Left ventricle myocardium inferior (tissue), 1 donor: ENCODE measurements around the gene PIK3R5. TPM values are rescaled to one million over a fixed set of nuclear protein-coding genes. Genes with fewer than 3 reads are reported as not detected.
"Not testable (repeated sequence)": the region's sequence is repeated elsewhere in the genome, so short reads cannot be mapped to it uniquely, and the experiment has no call there.

ENCODE experiments used
- DNase-seq: peaks from one replicate; pipeline ENCODE4 v3.0.0-alpha.2; 2020
- H3K27ac ChIP-seq: fragments of 200-600 bp; replicated peaks from 2 replicates; pipeline ENCODE4 v1.8.0; 2021
- H3K27me3 ChIP-seq: fragments of 200-600 bp; 2 replicates; pipeline ENCODE4 v1.8.0; 2021; ENCODE audit warnings: low read depth
- H3K36me3 ChIP-seq: fragments of 200-600 bp; 2 replicates; pipeline ENCODE4 v1.8.0; 2021
- H3K4me1 ChIP-seq: fragments of 200-600 bp; 2 replicates; pipeline ENCODE4 v1.8.0; 2021
- H3K4me3 ChIP-seq: fragments of 200-600 bp; 2 replicates; pipeline ENCODE4 v1.8.0; 2021; ENCODE audit warnings: mild to moderate bottlenecking, moderate library complexity
- H3K9me3 ChIP-seq: fragments of 200-600 bp; replicated peaks from 2 replicates; pipeline ENCODE4 v1.8.0; 2021
- intact Hi-C: fragments of 100-400 bp; cut with micrococcal nuclease; formaldehyde crosslinking; loops from one replicate; pipeline ENCODE4 v1.11.0; 2022
- total RNA-seq: library from RNA; stranded (reverse); fragmentation: NEBNext Ultra II Directional; extraction: Animal tissue kit (Norgen Biotek cat#: 25700); gene quantifications from one replicate; pipeline ENCODE4 v1.2.1, GENCODE V29; 2021
- TF ChIP-seq, protein P1 (sequence below): fragments of 200-600 bp; IDR thresholded peaks from 2 replicates; pipeline ENCODE4 v1.8.0; 2021; ENCODE audit warnings: antibody characterized with exemption, mild to moderate bottlenecking, borderline replicate concordance
- donor health status: DM: no; HTN: yes; CAD: no; lungs with severe emphysema.

Gene PIK3R5
- total RNA-seq, 1 donor from 2014 or later: 2.7 TPM

DNA sequence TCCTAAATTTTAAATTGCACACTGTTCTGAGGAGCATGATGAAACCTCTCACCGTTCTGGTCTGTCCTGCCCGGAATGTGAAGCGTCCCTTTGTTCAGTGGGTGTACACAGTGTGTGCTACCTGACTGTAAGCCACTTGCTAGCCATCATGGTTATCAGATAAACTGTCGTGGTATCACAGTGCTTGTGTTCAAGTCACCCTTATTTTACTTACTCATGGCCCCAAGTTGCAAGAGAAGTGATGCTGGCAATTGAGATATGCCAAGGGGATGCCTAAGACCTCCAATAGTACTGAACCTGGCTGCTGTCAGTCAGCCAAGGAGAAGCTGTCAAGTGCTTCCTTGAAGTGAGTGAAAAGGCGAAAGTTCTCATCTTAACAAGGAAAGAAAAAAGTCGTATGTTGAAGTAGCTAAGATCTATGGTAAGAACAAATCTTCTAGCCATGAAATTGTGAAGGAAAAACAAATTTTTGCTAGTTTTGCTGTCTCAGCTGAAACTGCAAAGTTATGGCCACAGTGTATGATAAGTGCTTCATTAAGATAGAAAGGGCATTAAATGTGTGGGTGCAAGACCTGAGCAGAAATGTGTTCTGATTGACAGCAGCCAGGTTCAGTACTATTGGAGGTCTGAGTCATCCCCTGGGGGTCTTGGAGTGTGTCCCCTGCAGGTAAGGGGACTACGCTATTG is 103.9 kb downstream of the PIK3R5 start:
- Histone ChIP-seq H3K9me3 (no peaks in the 10 kb centered on the region), H3K27me3 (no peaks in the 10 kb centered on the region), H3K27ac (no peak overlapping the region), H3K36me3 (no peaks in the 10 kb centered on the region), H3K4me3 (no peak overlapping the region), H3K4me1 (peaks cover 30% of the 10 kb centered on the region)
- intact Hi-C loops: no loop called here
- no peak for DNase-seq
- TF ChIP-seq, protein P1, sequence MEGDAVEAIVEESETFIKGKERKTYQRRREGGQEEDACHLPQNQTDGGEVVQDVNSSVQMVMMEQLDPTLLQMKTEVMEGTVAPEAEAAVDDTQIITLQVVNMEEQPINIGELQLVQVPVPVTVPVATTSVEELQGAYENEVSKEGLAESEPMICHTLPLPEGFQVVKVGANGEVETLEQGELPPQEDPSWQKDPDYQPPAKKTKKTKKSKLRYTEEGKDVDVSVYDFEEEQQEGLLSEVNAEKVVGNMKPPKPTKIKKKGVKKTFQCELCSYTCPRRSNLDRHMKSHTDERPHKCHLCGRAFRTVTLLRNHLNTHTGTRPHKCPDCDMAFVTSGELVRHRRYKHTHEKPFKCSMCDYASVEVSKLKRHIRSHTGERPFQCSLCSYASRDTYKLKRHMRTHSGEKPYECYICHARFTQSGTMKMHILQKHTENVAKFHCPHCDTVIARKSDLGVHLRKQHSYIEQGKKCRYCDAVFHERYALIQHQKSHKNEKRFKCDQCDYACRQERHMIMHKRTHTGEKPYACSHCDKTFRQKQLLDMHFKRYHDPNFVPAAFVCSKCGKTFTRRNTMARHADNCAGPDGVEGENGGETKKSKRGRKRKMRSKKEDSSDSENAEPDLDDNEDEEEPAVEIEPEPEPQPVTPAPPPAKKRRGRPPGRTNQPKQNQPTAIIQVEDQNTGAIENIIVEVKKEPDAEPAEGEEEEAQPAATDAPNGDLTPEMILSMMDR: no peak

DNA sequence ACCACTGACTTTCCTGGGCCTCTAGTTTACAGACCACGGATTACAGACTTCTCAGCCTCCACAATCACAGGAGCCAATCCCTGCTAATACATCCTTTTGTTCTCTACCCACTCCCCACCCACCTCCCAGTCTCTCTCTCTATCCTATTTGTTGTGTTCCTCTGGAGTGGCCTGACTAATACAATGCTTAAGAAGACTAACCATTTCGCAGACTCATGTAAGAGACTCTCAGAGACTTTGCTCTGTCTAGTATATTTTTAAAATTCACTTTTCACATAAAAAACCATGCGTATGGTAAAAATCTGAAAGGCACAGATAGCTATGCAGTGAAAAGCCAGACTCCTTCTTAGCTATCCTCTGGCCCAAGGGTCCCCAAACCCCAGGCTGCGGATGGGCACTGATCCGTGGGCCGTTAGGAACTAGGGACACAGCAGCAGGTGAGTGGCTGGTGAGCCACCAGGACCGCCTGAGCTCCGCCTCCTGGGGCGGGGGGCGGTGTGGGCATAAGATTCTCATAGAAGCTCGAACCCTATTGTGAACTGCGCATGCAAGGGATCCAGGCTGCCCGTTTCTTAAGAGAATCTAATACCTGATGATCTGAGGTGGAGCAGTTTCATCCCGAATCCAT is 105.6 kb downstream of the PIK3R5 start:
- no peaks in the 10 kb centered on the region for H3K36me3 ChIP-seq
- DNase-seq: no peak
- H3K27ac ChIP-seq: no peak overlapping the region
- peaks cover 30% of the 10 kb centered on the region for H3K4me1 ChIP-seq
- H3K27me3 ChIP-seq: no peaks in the 10 kb centered on the region
- H3K9me3 ChIP-seq: no peaks in the 10 kb centered on the region
- H3K4me3 ChIP-seq: no peak overlapping the region
- intact Hi-C loops: no loop called here
- TF ChIP-seq, protein P1: no peak

DNA sequence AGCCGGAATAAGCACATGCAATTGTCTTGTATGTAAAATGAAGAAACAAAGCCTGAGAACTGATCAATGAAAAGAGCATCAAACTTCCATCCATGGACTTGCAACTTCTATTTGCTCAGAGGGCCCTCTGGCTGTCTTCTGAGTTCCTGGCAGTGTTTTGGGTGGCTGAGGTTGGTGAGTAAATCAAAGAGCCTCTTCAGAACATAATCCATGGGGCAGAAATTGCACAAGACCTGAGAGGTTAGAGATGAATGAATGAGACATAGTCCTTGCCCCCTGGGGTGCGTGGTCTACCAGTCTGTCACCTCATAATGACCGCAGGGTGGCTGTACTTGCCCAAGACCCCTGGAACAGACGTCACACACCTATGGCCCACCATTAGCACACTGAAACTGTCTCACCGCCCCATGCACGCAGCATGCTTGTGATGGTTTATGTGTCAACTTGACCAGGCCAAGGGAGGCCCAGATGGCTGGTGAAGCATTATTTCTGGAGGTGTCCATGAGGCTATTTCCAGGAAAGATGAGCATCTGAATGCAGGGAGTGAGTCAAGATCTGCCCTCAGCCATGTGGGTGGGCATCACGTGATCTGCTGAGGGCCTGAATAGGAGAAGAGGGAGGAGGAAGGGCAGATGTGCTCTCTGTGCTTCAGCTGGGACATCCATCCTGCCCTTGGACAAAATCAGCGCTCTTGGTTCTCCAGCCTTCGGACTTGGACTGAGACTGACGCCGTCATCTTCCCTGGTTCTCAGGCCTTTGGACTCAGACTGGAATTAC is 106.3 kb downstream of the PIK3R5 start:
- no peaks in the 10 kb centered on the region for H3K27me3 ChIP-seq
- TF ChIP-seq, protein P1: no peak
- H3K36me3 ChIP-seq: no peaks in the 10 kb centered on the region
- no peak for DNase-seq
- peak overlapping the region; percentile 72 for H3K27ac ChIP-seq
- peaks cover 30% of the 10 kb centered on the region for H3K4me1 ChIP-seq
- intact Hi-C loops: no loop called here
- H3K9me3 ChIP-seq: no peaks in the 10 kb centered on the region
- H3K4me3 ChIP-seq: no peak overlapping the region

DNA sequence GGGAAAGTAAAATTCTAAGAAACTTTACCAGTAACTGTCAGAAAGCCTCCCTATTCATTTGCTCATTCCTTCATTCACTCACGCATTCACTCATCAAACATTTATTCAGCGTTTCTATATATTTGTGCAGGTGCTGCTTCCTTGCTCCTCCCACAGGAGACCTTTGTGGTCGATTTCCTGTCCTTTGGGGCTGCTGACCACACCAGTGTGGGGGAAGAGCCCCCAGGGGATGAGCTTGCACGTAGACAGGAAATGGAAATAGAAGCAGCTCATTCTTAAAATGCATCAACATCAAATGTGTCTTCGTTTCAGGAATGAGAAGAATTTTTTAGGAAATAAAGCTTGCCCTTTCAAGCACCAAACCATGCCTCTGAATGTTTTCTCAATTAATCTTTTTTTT is 107.6 kb downstream of the PIK3R5 start:
- no peaks in the 10 kb centered on the region for H3K36me3 ChIP-seq
- H3K27me3 ChIP-seq: no peaks in the 10 kb centered on the region
- no peak overlapping the region for H3K4me3 ChIP-seq
- TF ChIP-seq, protein P1: no peak
- no peaks in the 10 kb centered on the region for H3K9me3 ChIP-seq
- peak; percentile 41 for DNase-seq
- intact Hi-C loops: no loop called here
- H3K4me1 ChIP-seq: peaks cover 30% of the 10 kb centered on the region
- peak overlapping the region; percentile 72 for H3K27ac ChIP-seq

DNA sequence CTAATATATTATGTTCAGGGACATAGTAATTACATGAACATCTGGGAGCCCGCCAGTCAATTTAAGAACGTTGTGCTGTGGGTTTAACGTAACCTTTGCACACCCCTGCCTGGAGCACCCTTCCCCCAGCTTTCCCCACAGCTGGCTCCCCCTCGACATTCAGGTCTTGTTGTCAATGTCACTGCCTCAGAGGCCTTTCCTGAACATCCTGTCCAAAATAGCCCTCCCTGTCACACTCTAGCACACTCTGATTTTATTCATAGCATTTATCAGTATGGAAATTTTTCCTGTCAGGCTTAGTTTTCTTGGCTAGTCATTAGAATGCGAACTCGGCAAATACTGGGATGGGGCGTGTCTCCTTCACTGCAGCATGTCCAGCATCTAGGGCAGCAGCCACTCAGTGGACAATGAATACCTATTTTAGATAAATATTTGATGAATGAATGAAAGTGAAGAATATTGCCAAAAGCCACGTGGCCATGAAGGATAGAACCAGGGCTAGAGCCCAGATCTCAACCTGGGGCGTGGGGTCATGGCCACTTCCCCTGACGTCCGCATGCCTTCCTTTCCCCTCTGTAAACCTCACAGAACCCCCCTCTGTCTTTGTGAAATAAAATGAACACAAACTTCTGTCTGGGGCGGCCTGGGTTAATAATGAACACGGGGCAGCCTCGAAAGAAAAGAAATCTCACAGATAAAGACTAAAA is 108.5 kb downstream of the PIK3R5 start:
- H3K36me3 ChIP-seq: no peaks in the 10 kb centered on the region
- TF ChIP-seq, protein P1: no peak
- peak overlapping the region; percentile 72 for H3K27ac ChIP-seq
- intact Hi-C loops: no loop called here
- no peaks in the 10 kb centered on the region for H3K27me3 ChIP-seq
- DNase-seq: no peak
- peaks cover 30% of the 10 kb centered on the region for H3K4me1 ChIP-seq
- no peak overlapping the region for H3K4me3 ChIP-seq
- H3K9me3 ChIP-seq: no peaks in the 10 kb centered on the region

DNA sequence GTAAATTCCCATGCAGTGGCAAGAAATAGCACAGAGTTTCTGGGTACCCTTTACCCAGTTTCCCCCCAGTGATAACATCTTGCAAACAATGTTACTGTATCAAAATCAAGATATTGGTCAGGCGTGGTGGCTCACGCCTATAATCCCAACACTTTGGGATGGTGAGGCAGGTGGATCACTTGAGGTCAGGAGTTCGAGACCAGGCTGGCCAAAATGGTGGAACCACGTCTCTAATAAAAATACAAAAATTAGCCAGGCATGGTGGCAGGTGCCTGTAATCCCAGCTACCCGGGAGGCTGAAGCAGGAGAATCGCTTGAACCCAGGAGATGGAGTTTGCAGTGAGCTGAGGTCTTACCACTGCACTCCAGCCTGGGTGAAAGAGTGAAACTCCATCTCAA is 109.3 kb downstream of the PIK3R5 start:
- Histone ChIP-seq H3K4me1 (peaks cover 30% of the 10 kb centered on the region), H3K27ac (peak overlapping the region; percentile 72)
- H3K27me3 ChIP-seq, H3K4me3 ChIP-seq, intact Hi-C loops, H3K9me3 ChIP-seq, H3K36me3 ChIP-seq, DNase-seq: not testable (repeated sequence)
